Liver (tissue), 3 donors: ENCODE data around the gene SNX10.

Experiments
- ATF3 ChIP-seq: IDR thresholded peaks from 2 replicates; pipeline ENCODE4 v1.6.1; 2016; ENCODE audit warnings: antibody characterized with exemption
- CTCF ChIP-seq: fragments of 150-350 bp; IDR thresholded peaks from 2 replicates; pipeline ENCODE4 v1.5.1; 2017; ENCODE audit warnings: improper control_type of control experiment, low read depth, low read length; ENCODE audit not compliant: missing input control
- EGR1 ChIP-seq, 2 donors: IDR thresholded peaks; 2 replicates each; pipeline ENCODE4 v1.6.1; 2016 to 2018; ENCODE audit warnings: antibody characterized with exemption in 2 of 2, low read depth in 2 of 2
- MAX ChIP-seq: IDR thresholded peaks from 2 replicates; pipeline ENCODE4 v1.6.1; 2016; ENCODE audit warnings: antibody characterized with exemption
- RAD21 ChIP-seq, 2 donors: IDR thresholded peaks; 2 replicates each; pipeline ENCODE4 v1.6.1; 2016; ENCODE audit warnings: antibody characterized with exemption in 2 of 2, mild to moderate bottlenecking in 2 of 2
- YY1 ChIP-seq: IDR thresholded peaks from 2 replicates; pipeline ENCODE4 v1.6.1; 2016; ENCODE audit warnings: antibody characterized with exemption, mild to moderate bottlenecking
- donor health status: healthy.
- donor health status: healthy.

- TF ChIP-seq ATF3 (no peak), CTCF (no peak), MAX (no peak), RAD21 (IDR thresholded peaks at IDR 0.05) (no peak), EGR1 (IDR thresholded peaks at IDR 0.05; ENCODE audit: low read depth in 2 of 2) (no peak), YY1 (no peak)
These were observed 26.1 kb upstream of the SNX10 start for GRCh38 chr7:26265499-26266075.
